HFFc6 (cell line): Measurements from ENCODE around the gene C1orf159. TPM values are rescaled to one million over a fixed set of nuclear protein-coding genes. Genes with fewer than 3 reads are reported as not detected.

Source experiments
- DNase-seq: peaks from one replicate; pipeline ENCODE4 v3.0.0-alpha.2; 2018
- H3K27ac Mint-ChIP-seq: 2 replicates; pipeline ENCODE4 v1.8.0; 2020; ENCODE audit warnings: mild to moderate bottlenecking, mixed read lengths
- H3K27me3 Mint-ChIP-seq: 2 replicates; pipeline ENCODE4 v1.8.0; 2021; ENCODE audit warnings: mild to moderate bottlenecking, moderate library complexity, mixed read lengths; ENCODE audit not compliant: insufficient read depth
- H3K36me3 Mint-ChIP-seq: 2 replicates; pipeline ENCODE4 v1.8.0; 2021; ENCODE audit warnings: low read depth, mixed read lengths
- H3K4me1 Mint-ChIP-seq: 2 replicates; pipeline ENCODE4 v1.8.0; 2020; ENCODE audit warnings: low read depth, mixed read lengths
- H3K4me3 Mint-ChIP-seq: 2 replicates; pipeline ENCODE4 v1.8.0; 2020; ENCODE audit warnings: mild to moderate bottlenecking, moderate library complexity, mixed read lengths
- H3K9me3 Mint-ChIP-seq: 2 replicates; pipeline ENCODE4 v1.8.0; 2020; ENCODE audit warnings: mild to moderate bottlenecking, mixed read lengths
- total RNA-seq, 6 experiments: library from RNA; stranded (reverse); fragmentation: NEBNext Ultra II Directional; extraction: Animal tissue kit (Norgen Biotek cat#: 25700); gene quantifications; 2 replicates in 1 of 6; 3 replicates in 5 of 6; pipeline ENCODE4 v1.2.3, GENCODE V29; 2021
- TF ChIP-seq, protein P1 (sequence below): fragments of 200-600 bp; sonication (generic); IDR thresholded peaks from 2 replicates; pipeline ENCODE4 v1.5.0; 2021; ENCODE audit warnings: antibody characterized with exemption, mild to moderate bottlenecking

The C1orf159 gene
- total RNA-seq, 6 experiments from 2014 or later: 8.7 to 10.3 (median 9.6) TPM

DNA sequence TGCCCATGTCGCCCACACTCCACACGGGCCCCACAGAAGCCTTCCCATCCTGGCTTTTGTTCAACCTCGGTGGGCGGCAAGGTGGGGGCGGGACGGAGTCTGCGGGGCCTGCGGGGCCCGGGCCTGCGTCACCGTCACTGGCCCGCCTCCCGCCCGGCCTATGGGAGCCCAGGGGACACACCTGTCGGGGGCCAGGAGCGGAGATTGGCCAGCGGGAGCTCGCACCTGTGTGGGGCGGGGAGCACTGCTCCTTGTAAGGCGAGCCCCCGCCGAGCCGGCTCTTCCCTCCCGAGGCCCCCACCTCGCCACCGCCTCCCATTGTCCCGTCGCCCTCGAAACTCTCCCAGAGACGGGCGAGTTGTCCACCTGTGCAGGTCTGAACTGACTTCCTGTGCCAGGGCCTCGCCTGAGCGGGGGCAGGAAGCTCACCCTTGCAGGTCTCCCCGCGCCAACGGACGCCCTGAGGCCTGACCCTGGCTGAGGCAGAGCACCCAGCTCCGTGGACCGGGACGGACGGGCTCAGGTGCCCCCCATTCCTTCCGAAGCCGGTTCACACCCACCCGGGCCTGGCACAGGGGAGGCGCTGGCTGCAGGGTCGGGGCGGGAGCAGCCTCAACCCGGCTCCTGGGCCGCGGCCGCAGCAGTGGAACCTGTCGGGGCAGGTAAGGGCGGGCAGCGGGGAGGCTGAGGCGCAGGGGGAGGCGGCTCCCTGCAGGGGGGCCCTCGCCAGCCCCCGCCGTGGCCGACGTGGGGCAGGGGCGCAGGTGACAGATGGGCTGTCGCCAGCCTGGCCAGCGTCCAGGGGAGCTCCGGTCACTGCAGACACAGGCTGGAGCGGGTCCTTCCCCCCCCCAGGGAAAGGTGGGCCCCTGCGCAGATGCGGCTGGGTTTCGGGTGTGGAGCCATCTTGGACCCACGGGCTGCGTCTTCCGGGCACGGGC is 47.0 kb upstream of the C1orf159 start:
- Mint-ChIP-seq H3K4me3 (no peak overlapping the region), H3K36me3 (no peaks in the 10 kb centered on the region), H3K27ac (no peak overlapping the region), H3K4me1 (no peaks in the 10 kb centered on the region), H3K27me3 (peaks cover 11% of the 10 kb centered on the region), H3K9me3 (no peaks in the 10 kb centered on the region)
- TF ChIP-seq, protein P1, sequence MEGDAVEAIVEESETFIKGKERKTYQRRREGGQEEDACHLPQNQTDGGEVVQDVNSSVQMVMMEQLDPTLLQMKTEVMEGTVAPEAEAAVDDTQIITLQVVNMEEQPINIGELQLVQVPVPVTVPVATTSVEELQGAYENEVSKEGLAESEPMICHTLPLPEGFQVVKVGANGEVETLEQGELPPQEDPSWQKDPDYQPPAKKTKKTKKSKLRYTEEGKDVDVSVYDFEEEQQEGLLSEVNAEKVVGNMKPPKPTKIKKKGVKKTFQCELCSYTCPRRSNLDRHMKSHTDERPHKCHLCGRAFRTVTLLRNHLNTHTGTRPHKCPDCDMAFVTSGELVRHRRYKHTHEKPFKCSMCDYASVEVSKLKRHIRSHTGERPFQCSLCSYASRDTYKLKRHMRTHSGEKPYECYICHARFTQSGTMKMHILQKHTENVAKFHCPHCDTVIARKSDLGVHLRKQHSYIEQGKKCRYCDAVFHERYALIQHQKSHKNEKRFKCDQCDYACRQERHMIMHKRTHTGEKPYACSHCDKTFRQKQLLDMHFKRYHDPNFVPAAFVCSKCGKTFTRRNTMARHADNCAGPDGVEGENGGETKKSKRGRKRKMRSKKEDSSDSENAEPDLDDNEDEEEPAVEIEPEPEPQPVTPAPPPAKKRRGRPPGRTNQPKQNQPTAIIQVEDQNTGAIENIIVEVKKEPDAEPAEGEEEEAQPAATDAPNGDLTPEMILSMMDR: no peak
- DNase-seq: no peak

DNA sequence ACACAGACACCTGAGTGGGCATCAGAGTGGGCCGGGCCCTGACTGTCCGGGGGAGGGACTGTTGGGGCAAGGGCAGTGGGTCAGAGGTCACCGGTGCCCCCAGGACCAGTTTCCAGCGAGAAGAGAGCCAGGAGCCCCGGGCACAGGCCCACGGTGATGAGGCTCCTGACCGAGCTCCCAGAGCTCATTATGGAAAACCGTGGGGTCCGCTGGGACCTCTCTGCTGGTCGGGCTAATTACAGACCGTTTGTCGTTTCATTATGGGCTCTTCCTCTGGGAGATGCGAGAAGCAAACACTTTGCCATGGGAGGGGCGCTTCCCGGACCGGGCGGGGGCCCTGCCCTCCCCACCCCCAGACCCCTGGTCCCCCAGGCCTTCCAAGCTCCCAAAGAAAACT is 45.8 kb upstream of the C1orf159 start:
- Mint-ChIP-seq H3K9me3 (no peaks in the 10 kb centered on the region), H3K4me1 (no peaks in the 10 kb centered on the region), H3K36me3 (no peaks in the 10 kb centered on the region), H3K27ac (no peak overlapping the region), H3K27me3 (peaks cover 11% of the 10 kb centered on the region), H3K4me3 (no peak overlapping the region)
- TF ChIP-seq, protein P1: no peak
- DNase-seq: no peak

DNA sequence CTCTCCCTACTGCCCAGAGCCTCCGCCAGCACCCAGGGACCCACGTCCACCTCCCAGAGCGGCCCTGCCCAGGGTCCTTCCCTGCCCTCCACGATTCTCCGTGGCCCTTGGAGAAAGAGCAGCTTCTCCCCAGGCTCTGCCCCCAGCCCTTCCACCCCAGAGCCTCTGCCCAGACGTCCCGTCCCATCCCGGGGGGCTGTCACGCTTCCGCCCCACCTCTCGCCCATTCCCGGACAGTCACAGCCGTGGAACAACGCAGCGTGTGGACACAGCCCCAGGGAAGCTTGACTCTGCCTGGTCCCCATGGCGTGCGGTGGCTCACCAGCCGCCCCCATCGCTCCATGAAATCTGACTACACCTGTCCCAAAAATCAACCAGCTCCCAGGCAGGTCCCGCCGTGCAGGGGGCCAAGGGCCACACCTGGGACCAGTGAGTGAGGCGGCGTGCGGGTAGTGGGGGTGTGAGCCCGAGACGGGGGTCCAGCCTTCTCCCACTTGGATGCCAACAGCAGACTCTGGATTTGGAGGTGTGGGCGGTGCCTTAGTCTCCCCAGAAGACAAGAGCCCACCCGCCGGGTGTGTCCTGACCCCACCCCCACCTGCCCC is 45.3 kb upstream of the C1orf159 start:
- Mint-ChIP-seq H3K36me3 (no peaks in the 10 kb centered on the region), H3K27ac (no peak overlapping the region), H3K9me3 (no peaks in the 10 kb centered on the region), H3K4me1 (no peaks in the 10 kb centered on the region), H3K4me3 (no peak overlapping the region), H3K27me3 (peaks cover 11% of the 10 kb centered on the region)
- TF ChIP-seq, protein P1: no peak
- no peak for DNase-seq

DNA sequence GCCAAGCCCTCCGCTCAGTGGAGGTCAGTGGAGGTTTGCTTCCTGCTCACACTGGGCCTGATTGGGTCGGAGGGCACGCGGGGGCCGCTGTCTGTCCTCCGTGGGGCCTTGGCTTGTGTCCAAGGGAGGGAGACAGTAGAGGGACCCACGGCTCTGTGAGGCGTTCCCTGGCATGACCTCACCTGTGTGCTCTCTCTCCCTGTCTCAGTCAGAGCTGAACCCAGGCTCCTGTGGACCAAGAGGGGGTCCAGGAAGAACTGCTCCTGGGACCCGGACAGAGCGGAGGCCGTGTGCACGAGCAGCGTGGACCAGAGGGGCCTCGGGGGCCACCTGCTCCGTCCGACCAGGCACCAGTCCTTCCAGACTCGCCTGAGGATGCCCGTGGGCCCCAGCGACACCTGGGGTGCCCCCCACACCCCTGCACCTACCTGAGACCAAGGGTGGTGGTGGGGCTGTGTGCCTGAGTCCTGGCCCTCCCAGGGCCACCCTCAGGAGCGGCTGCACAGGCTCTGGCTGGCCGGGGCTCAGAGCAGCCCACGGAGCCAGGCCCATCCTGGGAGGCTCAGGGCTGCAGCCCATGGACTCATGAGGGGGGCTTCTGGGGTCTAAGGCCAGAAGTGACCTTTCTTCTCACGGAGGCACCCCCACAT is 44.5 kb upstream of the C1orf159 start:
- Mint-ChIP-seq H3K27ac (no peak overlapping the region), H3K36me3 (no peaks in the 10 kb centered on the region), H3K4me1 (no peaks in the 10 kb centered on the region), H3K4me3 (no peak overlapping the region), H3K9me3 (no peaks in the 10 kb centered on the region), H3K27me3 (peaks cover 7% of the 10 kb centered on the region)
- no peak for DNase-seq
- TF ChIP-seq, protein P1: no peak

DNA sequence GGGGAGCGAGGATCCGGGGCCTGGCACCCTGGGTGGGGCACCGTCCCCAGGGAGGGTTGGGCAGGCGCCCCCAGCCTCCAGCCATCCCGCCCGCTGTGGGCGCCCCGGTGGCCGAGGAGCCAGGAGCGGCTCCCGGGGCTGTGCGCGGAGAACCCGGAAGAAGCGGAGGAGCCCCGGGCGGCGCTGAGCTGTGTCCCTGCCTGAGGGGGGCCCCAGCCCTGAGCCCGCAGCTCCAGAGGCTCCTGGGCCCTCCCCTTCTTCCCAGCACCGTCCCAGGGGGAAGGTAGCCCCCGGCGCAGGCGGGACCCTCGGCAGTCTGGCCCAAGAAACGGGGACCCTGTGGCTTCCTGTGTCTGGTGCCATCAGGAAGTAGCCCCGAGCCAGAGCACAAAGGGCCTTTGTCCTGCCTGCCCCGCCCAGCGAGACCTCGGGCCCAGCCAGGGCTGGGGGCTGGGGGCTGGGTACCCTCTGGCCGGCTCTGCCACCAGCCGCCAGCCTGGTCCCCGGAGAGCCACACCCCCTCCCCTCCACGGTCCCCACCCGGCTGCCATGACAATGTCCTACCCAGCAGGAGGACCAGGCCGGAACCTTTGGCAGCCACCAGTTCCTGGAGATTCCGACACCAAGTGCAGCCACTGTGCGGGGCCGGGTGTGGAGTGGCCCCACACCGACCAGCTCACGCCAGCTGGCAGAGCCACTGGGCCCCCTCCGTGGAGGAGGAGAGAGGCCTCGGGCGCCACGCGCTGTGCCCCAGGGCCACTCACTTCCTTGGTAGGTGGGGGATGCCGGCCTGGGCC is 42.2 kb upstream of the C1orf159 start:
- H3K4me3 Mint-ChIP-seq: no peak overlapping the region
- H3K4me1 Mint-ChIP-seq: no peaks in the 10 kb centered on the region
- peaks cover 4% of the 10 kb centered on the region for H3K27me3 Mint-ChIP-seq
- peaks cover 5% of the 10 kb centered on the region for H3K36me3 Mint-ChIP-seq
- peaks cover 12% of the 10 kb centered on the region for H3K9me3 Mint-ChIP-seq
- TF ChIP-seq, protein P1: no peak
- DNase-seq: no peak
- no peak overlapping the region for H3K27ac Mint-ChIP-seq
